Measurements from ENCODE around the gene OTOP3.

OTOP3 gene

GRCh38 chr17:74960570-74961342 lies 25.1 kb downstream of the OTOP3 start:
- TF ChIP-seq CTCF (conservative IDR thresholded peaks at IDR 0.05), result no peak
- TF ChIP-seq ZFX (IDR thresholded peaks at IDR 0.05), result no peak
- no peak overlapping the region for H3K27ac ChIP-seq

- H3K27ac ChIP-seq, result no peak overlapping the region
- TF ChIP-seq CTCF (conservative IDR thresholded peaks at IDR 0.05) (peak; percentile 89), ZFX (IDR thresholded peaks at IDR 0.05) (no peak)
Observed at GRCh38 chr17:74961657-74962350, 26.1 kb downstream of the OTOP3 start.

GRCh38 chr17:74962622-74963394 lies 27.1 kb downstream of the OTOP3 start:
- TF ChIP-seq ZFX (IDR thresholded peaks at IDR 0.05), result no peak
- no peak for TF ChIP-seq CTCF (conservative IDR thresholded peaks at IDR 0.05)
- no peak overlapping the region for H3K27ac ChIP-seq

GRCh38 chr17:74963656-74964055 lies 28.0 kb downstream of the OTOP3 start:
- TF ChIP-seq CTCF (conservative IDR thresholded peaks at IDR 0.05), result no peak
- no peak for TF ChIP-seq ZFX (IDR thresholded peaks at IDR 0.05)
- H3K27ac ChIP-seq, result no peak overlapping the region

GRCh38 chr17:74964246-74964761 lies 28.6 kb downstream of the OTOP3 start:
- H3K27ac ChIP-seq, result no peak overlapping the region
- TF ChIP-seq CTCF (conservative IDR thresholded peaks at IDR 0.05), result no peak
- TF ChIP-seq ZFX (IDR thresholded peaks at IDR 0.05), result no peak

GRCh38 chr17:74964988-74965622 lies 29.4 kb downstream of the OTOP3 start:
- no peak for TF ChIP-seq ZFX (IDR thresholded peaks at IDR 0.05)
- TF ChIP-seq CTCF (conservative IDR thresholded peaks at IDR 0.05), result no peak
- no peak overlapping the region for H3K27ac ChIP-seq
